Upper lobe of left lung (tissue), 4 donors: ENCODE data around the gene DNAAF8.

Experiments used
- CTCF ChIP-seq, 6 experiments: fragments of 450-650 bp in 4 of 6; fragments of 200-600 bp in 2 of 6; sonication (generic) in 2 of 6; IDR thresholded peaks; one replicate each; pipeline ENCODE4 v1.5.1; 2016 to 2019; ENCODE audit warnings: antibody characterized with exemption in 6 of 6
- EP300 ChIP-seq, 4 donors: sonication (generic); formaldehyde crosslinking; IDR thresholded peaks; one replicate each; pipeline ENCODE4 v1.5.1; 2017; ENCODE audit warnings: antibody characterized with exemption in 4 of 4, control low read depth in 2 of 4
- POLR2A ChIP-seq, 4 donors: fragments of 450-650 bp; IDR thresholded peaks; one replicate each; pipeline ENCODE4 v1.5.1; 2016 to 2017; ENCODE audit warnings: antibody characterized with exemption in 4 of 4, mild to moderate bottlenecking in 2 of 4
- POLR2AphosphoS5 ChIP-seq, 2 donors: sonication (generic); formaldehyde crosslinking; IDR thresholded peaks; one replicate each; pipeline ENCODE4 v1.5.1; 2017; ENCODE audit warnings: antibody characterized with exemption in 2 of 2

- TF ChIP-seq CTCF (IDR thresholded peaks at IDR 0.05) (no peak), EP300 (IDR thresholded peaks at IDR 0.05) (no peak), POLR2A (IDR thresholded peaks at IDR 0.05) (no peak), POLR2AphosphoS5 (IDR thresholded peaks at IDR 0.05) (no peak)
These were observed 38.7 kb upstream of the DNAAF8 start for GRCh38 chr16:4695473-4696171.
